CD14-positive monocyte (primary cell): Measurements from ENCODE around the gene PIGC. TPM values are rescaled to one million over a fixed set of nuclear protein-coding genes. Genes with fewer than 3 reads are reported as not detected.

Experiments used
- DNase-seq, 3 donors: peaks; one replicate each; pipeline ENCODE4 v3.0.0-alpha.2; 2011 to 2022
- H2AFZ ChIP-seq: 2 replicates; pipeline ENCODE4 v1.6.0; 2012; ENCODE audit warnings: mild to moderate bottlenecking, low read depth, low read length, inconsistent platforms; ENCODE audit not compliant: insufficient read depth, poor library complexity, severe bottlenecking
- H3K27ac ChIP-seq, 2 donors: 1 replicate in 1 of 2; 2 replicates in 1 of 2; pipeline ENCODE4 v1.5.1; 2012 to 2013; ENCODE audit warnings: low read length in 2 of 2, control low read depth in 1 of 2, inconsistent platforms in 1 of 2, low read depth in 1 of 2, mild to moderate bottlenecking in 1 of 2
- H3K27me3 ChIP-seq, 2 donors: one replicate each; pipeline versions ENCODE4 v1.6.0 to v1.6.1; 2011 to 2013; ENCODE audit warnings: low read length in 2 of 2; ENCODE audit not compliant: control insufficient read depth in 2 of 2, insufficient read depth in 2 of 2
- H3K36me3 ChIP-seq, 2 donors: replicated peaks in 1 of 2; 1 replicate in 1 of 2; 2 replicates in 1 of 2; pipeline versions ENCODE4 v1.5.1 to v1.6.1; 2012 to 2013; ENCODE audit warnings: low read length in 2 of 2, control low read depth in 1 of 2, inconsistent platforms in 1 of 2, mild to moderate bottlenecking in 1 of 2; ENCODE audit not compliant: insufficient read depth in 2 of 2, control insufficient read depth in 1 of 2
- H3K4me1 ChIP-seq, 2 donors: 1 replicate in 1 of 2; 2 replicates in 1 of 2; pipeline versions ENCODE4 v1.5.1 to v1.6.1; 2012 to 2013; ENCODE audit warnings: low read length in 2 of 2, control low read depth in 1 of 2, inconsistent platforms in 1 of 2, mild to moderate bottlenecking in 1 of 2, moderate library complexity in 1 of 2; ENCODE audit not compliant: insufficient read depth in 2 of 2, control insufficient read depth in 1 of 2
- H3K4me2 ChIP-seq: replicated peaks from 2 replicates; pipeline ENCODE3; 2012; ENCODE audit warnings: low read length, moderate library complexity, mild to moderate bottlenecking; ENCODE audit not compliant: poor library complexity, severe bottlenecking; ENCODE audit errors: extremely low read depth
- H3K4me3 ChIP-seq, 3 experiments: fragments of 200-600 bp in 1 of 3; sonication (generic) in 1 of 3; replicated peaks in 1 of 3; 1 replicate in 2 of 3; 2 replicates in 1 of 3; pipeline ENCODE4 v1.5.1; 2011 to 2013; ENCODE audit warnings: low read length in 3 of 3, mild to moderate bottlenecking in 3 of 3, control low read depth in 2 of 3, low read depth in 2 of 3, inconsistent platforms in 1 of 3, moderate library complexity in 1 of 3
- H3K79me2 ChIP-seq: 2 replicates; pipeline ENCODE4 v1.6.0; 2012; ENCODE audit warnings: mild to moderate bottlenecking, control low read depth, inconsistent platforms, low read length, moderate library complexity; ENCODE audit not compliant: insufficient read depth
- H3K9ac ChIP-seq: 2 replicates; pipeline ENCODE4 v1.6.0; 2017; ENCODE audit warnings: low read length, mild to moderate bottlenecking; ENCODE audit not compliant: insufficient read depth, poor library complexity, severe bottlenecking
- H3K9me3 ChIP-seq, 2 donors: replicated peaks in 1 of 2; 1 replicate in 1 of 2; 2 replicates in 1 of 2; pipeline versions ENCODE4 v1.5.1 to v1.6.1; 2012 to 2013; ENCODE audit warnings: low read length in 2 of 2, control low read depth in 1 of 2; ENCODE audit not compliant: control insufficient read depth in 1 of 2, insufficient read depth in 1 of 2
- H4K20me1 ChIP-seq: 2 replicates; pipeline ENCODE4 v1.6.0; 2012; ENCODE audit warnings: mild to moderate bottlenecking, low read length, control low read depth, moderate library complexity; ENCODE audit not compliant: insufficient read depth
- H3K27ac Mint-ChIP-seq, 7 donors: one replicate each; pipeline ENCODE4 v1.8.0; 2020; ENCODE audit warnings: mild to moderate bottlenecking in 7 of 7, mixed read lengths in 7 of 7, moderate library complexity in 6 of 7, inconsistent platforms in 2 of 7
- H3K27me3 Mint-ChIP-seq, 3 donors: one replicate each; pipeline ENCODE4 v1.8.0; 2021 to 2022; ENCODE audit warnings: low read depth in 3 of 3, mild to moderate bottlenecking in 3 of 3, mixed read lengths in 3 of 3, moderate library complexity in 3 of 3, inconsistent platforms in 1 of 3
- H3K36me3 Mint-ChIP-seq, 2 donors: one replicate each; pipeline ENCODE4 v1.8.0; 2020; ENCODE audit warnings: mixed read lengths in 2 of 2, inconsistent platforms in 1 of 2, mild to moderate bottlenecking in 1 of 2
- H3K4me1 Mint-ChIP-seq: one replicate; pipeline ENCODE4 v1.8.0; 2020; ENCODE audit warnings: mild to moderate bottlenecking, mixed read lengths
- H3K4me3 Mint-ChIP-seq, 2 donors: one replicate each; pipeline ENCODE4 v1.8.0; 2020; ENCODE audit warnings: mild to moderate bottlenecking in 2 of 2, mixed read lengths in 2 of 2, moderate library complexity in 1 of 2
- H3K9me3 Mint-ChIP-seq, 7 donors: one replicate each; pipeline ENCODE4 v1.8.0; 2020 to 2022; ENCODE audit warnings: mixed read lengths in 7 of 7, mild to moderate bottlenecking in 6 of 7, moderate library complexity in 6 of 7, inconsistent platforms in 2 of 7
- CTCF ChIP-seq: fragments of 200-600 bp; IDR thresholded peaks from one replicate; pipeline ENCODE4 v1.8.0; 2022; ENCODE audit warnings: antibody characterized with exemption, mild to moderate bottlenecking
- WGBS: methylation state at CpG from one replicate; pipeline ENCODE4 v1.1.5; 2013; ENCODE audit warnings: missing lambda C conversion rate; ENCODE audit not compliant: insufficient coverage; 5-methylcytosine and 5-hydroxymethylcytosine counted together
- intact Hi-C, 2 donors: fragments of 100-400 bp; cut with micrococcal nuclease; formaldehyde crosslinking; loops; one replicate each; pipeline versions ENCODE4 v1.15.0 to v1.15.1; 2023
- polyA plus RNA-seq, 3 donors: library from polyadenylated mRNA; depleted of rRNA in 1 of 3; unstranded in 2 of 3; stranded (reverse) in 1 of 3; fragments of 300-500 nt in 2 of 3; fragments of >200 nt in 1 of 3; fragmentation: Illumina TruSeq in 2 of 3; gene quantifications; 1 replicate in 2 of 3; 2 replicates in 1 of 3; pipeline ENCODE4 v1.2.3, GENCODE V29; 2012 to 2021

Gene PIGC
- polyA plus RNA-seq, 3 donors = 11.5 to 61.5 (median 51.1) TPM

GRCh38 chr1:172476218-172476811 is 32.4 kb upstream of the PIGC start:
- H3K27ac Mint-ChIP-seq = peak overlapping the region in 1 of 7 donors; percentile 4
- intact Hi-C loops = no loop called here
- H3K4me1 Mint-ChIP-seq = peaks cover 48% of the 10 kb centered on the region
- no peaks in the 10 kb centered on the region for H3K27me3 ChIP-seq
- no peak overlapping the region for H3K9ac ChIP-seq
- WGBS = 93% methylated on average over 1 of the region's 4 CpGs
- H3K9me3 ChIP-seq = no peaks in the 10 kb centered on the region
- no peaks in the 10 kb centered on the region for H3K27me3 Mint-ChIP-seq
- no peak overlapping the region for H3K4me3 ChIP-seq
- H4K20me1 ChIP-seq = no peaks in the 10 kb centered on the region
- peaks cover 26 to 37% of the 10 kb centered on the region in 2 donors for H3K4me1 ChIP-seq
- H3K36me3 ChIP-seq = no peaks in the 10 kb centered on the region
- TF ChIP-seq CTCF = no peak
- H3K27ac ChIP-seq = no peak overlapping the region
- H3K9me3 Mint-ChIP-seq = peaks cover 0 to 5% (median 2%) of the 10 kb centered on the region in 7 donors
- no peak for DNase-seq
- no peak overlapping the region for H3K4me2 ChIP-seq
- no peaks in the 10 kb centered on the region for H3K36me3 Mint-ChIP-seq
- no peak overlapping the region for H2AFZ ChIP-seq
- no peak overlapping the region for H3K4me3 Mint-ChIP-seq
- no peaks in the 10 kb centered on the region for H3K79me2 ChIP-seq

- Histone ChIP-seq H3K27me3 (no peaks in the 10 kb centered on the region), H3K4me2 (peak overlapping the region; percentile 27), H3K4me1 (peaks cover 35 to 45% of the 10 kb centered on the region in 2 donors), H3K9me3 (no peaks in the 10 kb centered on the region), H3K36me3 (no peaks in the 10 kb centered on the region), H3K79me2 (no peaks in the 10 kb centered on the region), H3K27ac (peak overlapping the region in 1 of 2 donors; percentile 72), H4K20me1 (no peaks in the 10 kb centered on the region), H3K9ac (no peak overlapping the region), H3K4me3 (peak overlapping the region in 1 of 3 experiments; percentile 6), H2AFZ (peak overlapping the region; percentile 25)
- H3K27me3 Mint-ChIP-seq = no peaks in the 10 kb centered on the region
- H3K27ac Mint-ChIP-seq = peak overlapping the region in 4 of 7 donors; percentile 59 to 84 (median 72)
- no peaks in the 10 kb centered on the region for H3K36me3 Mint-ChIP-seq
- TF ChIP-seq CTCF = no peak
- no peak overlapping the region for H3K4me3 Mint-ChIP-seq
- H3K9me3 Mint-ChIP-seq = peaks cover 0 to 11% (median 2%) of the 10 kb centered on the region in 7 donors
- H3K4me1 Mint-ChIP-seq = peaks cover 60% of the 10 kb centered on the region
- no peak for DNase-seq
- intact Hi-C loops = no loop called here
These were observed 30.0 kb upstream of the PIGC start for GRCh38 chr1:172473842-172474241.
